GM12878 (cell line): ENCODE data around the gene PLVAP. TPM values are rescaled to one million over a fixed set of nuclear protein-coding genes. Genes with fewer than 3 reads are reported as not detected.

Source experiments
- ATAC-seq: fragments of 200-7000 bp; cut with Tn5 transposase; 3 replicates; pipeline ENCODE4 v1.9.1; 2020; ENCODE audit warnings: mild to moderate bottlenecking, moderate library complexity
- BruUV-seq: library from RNA; stranded (reverse); fragments of 400-500 nt; replicated peaks from 2 replicates; lab custom pipeline; 2021; lab: Mats Ljungman, UMichigan
- CTCF ChIA-PET: fragments of 300-600 bp; sonication (Branson Sonifier 250); formaldehyde crosslinking; extraction: SDS; loops from one replicate; lab custom pipeline; 2021; ENCODE audit warnings: inconsistent platforms; lab: Yijun Ruan, JAX
- POLR2A ChIA-PET: fragments of 350-600 bp; formaldehyde crosslinking; extraction: SDS; loops from one replicate; lab custom pipeline; 2021; ENCODE audit warnings: inconsistent platforms; lab: Charles Lee
- RAD21 ChIA-PET: fragments of 300-600 bp; sonication (Branson Sonifier 250); formaldehyde crosslinking; loops from one replicate; lab custom pipeline; 2023; ENCODE audit warnings: antibody characterized with exemption; ENCODE audit not compliant: unreplicated experiment; lab: Charles Lee
- SMC1A ChIA-PET: fragments of 300-600 bp; sonication (Branson Sonifier 250); formaldehyde crosslinking; loops from one replicate; lab custom pipeline; 2023; ENCODE audit not compliant: unreplicated experiment, uncharacterized antibody; lab: Charles Lee
- DNase-seq: peaks from one replicate; pipeline ENCODE4 v3.0.0-alpha.2; 2011; ENCODE audit warnings: low read depth, low spot score
- FAIRE-seq: peaks from 3 replicates; lab custom pipeline; 2011; peaks lifted over from hg19 to GRCh38; lab: Jason Lieb, UNC
- H2AFZ ChIP-seq: 2 replicates; pipeline ENCODE4 v1.6.0; 2011; ENCODE audit warnings: low read depth, low read length, control low read depth; ENCODE audit not compliant: control insufficient read depth
- H3K27ac ChIP-seq: 2 replicates; pipeline ENCODE4 v1.5.1; 2011; ENCODE audit warnings: control low read depth; ENCODE audit not compliant: control insufficient read depth, insufficient read depth
- H3K27me3 ChIP-seq, 2 experiments: replicated peaks in 1 of 2; 2 replicates each; pipeline versions ENCODE4 v1.6.0 to v1.6.1; 2011; ENCODE audit warnings: low read length in 1 of 2; ENCODE audit not compliant: control insufficient read depth in 2 of 2, insufficient read depth in 2 of 2
- H3K36me3 ChIP-seq, 2 experiments: 2 replicates each; pipeline ENCODE4 v1.5.1; 2011; ENCODE audit warnings: low read length in 1 of 2; ENCODE audit not compliant: control insufficient read depth in 2 of 2, insufficient read depth in 2 of 2
- H3K4me1 ChIP-seq: 2 replicates; pipeline ENCODE4 v1.6.1; 2011; ENCODE audit warnings: mild to moderate bottlenecking, low read length, moderate library complexity, mixed read lengths; ENCODE audit not compliant: control insufficient read depth, insufficient read depth
- H3K4me2 ChIP-seq: 2 replicates; pipeline ENCODE4 v1.6.0; 2011; ENCODE audit warnings: control low read depth; ENCODE audit not compliant: control insufficient read depth, insufficient read depth
- H3K4me3 ChIP-seq: fragments of 200-600 bp; sonication (generic); 2 replicates; pipeline ENCODE4 v1.5.1; 2016
- H3K79me2 ChIP-seq: 2 replicates; pipeline ENCODE4 v1.6.0; 2011; ENCODE audit warnings: low read length; ENCODE audit not compliant: control insufficient read depth, insufficient read depth
- H3K9ac ChIP-seq: 2 replicates; pipeline ENCODE4 v1.8.0; 2011; ENCODE audit warnings: low read length, control low read depth, mixed read lengths; ENCODE audit not compliant: control insufficient read depth, insufficient read depth
- H3K9me3 ChIP-seq: replicated peaks from 3 replicates; pipeline ENCODE4 v1.5.1; 2011; ENCODE audit warnings: mild to moderate bottlenecking, low read length; ENCODE audit not compliant: control insufficient read depth, insufficient read depth
- H4K20me1 ChIP-seq: 2 replicates; pipeline ENCODE4 v1.6.0; 2011; ENCODE audit not compliant: control insufficient read depth, insufficient read depth
- CEBPB ChIP-seq, 2 experiments: fragments of 150-350 bp in 1 of 2; IDR thresholded peaks; 2 replicates each; pipeline ENCODE4 v1.6.1; 2012 to 2014; ENCODE audit warnings: low read depth in 2 of 2, low read length in 2 of 2, borderline replicate concordance in 1 of 2, inconsistent platforms in 1 of 2
- CHD2 ChIP-seq: IDR thresholded peaks from 2 replicates; pipeline ENCODE4 v1.6.1; 2011; ENCODE audit warnings: low read depth, low read length, improper control_type of control experiment, borderline replicate concordance
- HDGF ChIP-seq: fragments of 450-650 bp; IDR thresholded peaks from 2 replicates; pipeline ENCODE4 v1.6.1; 2016; ENCODE audit warnings: antibody characterized with exemption
- IRF5 ChIP-seq: fragments of 450-650 bp; IDR thresholded peaks from 2 replicates; pipeline ENCODE4 v1.6.1; 2017; ENCODE audit warnings: borderline replicate concordance
- KDM1A ChIP-seq: fragments of 200-600 bp; sonication (generic); IDR thresholded peaks from 2 replicates; pipeline ENCODE4 v1.6.1; 2016; ENCODE audit warnings: borderline replicate concordance
- MTA2 ChIP-seq: fragments of 450-650 bp; IDR thresholded peaks from 2 replicates; pipeline ENCODE4 v1.6.1; 2016; ENCODE audit warnings: low read depth, mild to moderate bottlenecking, moderate library complexity
- POLR2A ChIP-seq: IDR thresholded peaks from 2 replicates; pipeline ENCODE4 v1.6.1; 2011; ENCODE audit warnings: low read depth, mild to moderate bottlenecking, low read length
- RCOR1 ChIP-seq: conservative IDR thresholded peaks from 2 replicates; pipeline ENCODE4 v1.6.1; 2012; ENCODE audit warnings: low read depth, low read length, improper control_type of control experiment
- SIX5 ChIP-seq: IDR thresholded peaks from 2 replicates; pipeline ENCODE4 v1.6.1; 2011; ENCODE audit warnings: mild to moderate bottlenecking, low read depth, low read length, moderate library complexity; ENCODE audit not compliant: severe bottlenecking
- SMC3 ChIP-seq: IDR thresholded peaks from 2 replicates; pipeline ENCODE4 v1.6.1; 2011; ENCODE audit warnings: low read length, improper control_type of control experiment, borderline replicate concordance
- SREBF1 ChIP-seq: IDR thresholded peaks from 2 replicates; pipeline ENCODE4 v1.6.1; 2012; ENCODE audit warnings: mild to moderate bottlenecking, low read length
- TCF7 ChIP-seq: IDR thresholded peaks from 2 replicates; pipeline ENCODE4 v1.6.1; 2014; ENCODE audit warnings: antibody characterized with exemption, borderline replicate concordance
- WGBS: methylation state at CpG from one replicate; pipeline ENCODE4 v1.1.6; 2016; ENCODE audit warnings: low lambda C conversion rate; ENCODE audit not compliant: insufficient replicate concordance, insufficient coverage; ENCODE audit errors: missing lambda C conversion rate; 5-methylcytosine and 5-hydroxymethylcytosine counted together
- in situ Hi-C: fragments of 300-500 bp; cut with MboI; formaldehyde crosslinking; loops from 9 replicates; pipeline ENCODE4 v1.14.3; 2018; ENCODE audit warnings: mixed read lengths
- intact Hi-C: fragments of 100-400 bp; cut with micrococcal nuclease; formaldehyde crosslinking; loops from one replicate; pipeline ENCODE4 v1.14.2; 2022; ENCODE audit not compliant: unreplicated experiment
- polyA plus RNA-seq, 11 experiments: library from polyadenylated mRNA; depleted of rRNA in 4 of 11; unstranded in 6 of 11; stranded (reverse) in 5 of 11; fragments of >200 nt; fragmentation: Nextera tagmentation in 4 of 11; fragmentation: Illumina TruSeq in 1 of 11; extraction: Ambion mirVana in 4 of 11; extraction: Trizol in 1 of 11; gene quantifications; 1 replicate in 1 of 11; 2 replicates in 10 of 11; pipeline versions ENCODE4 v1.2.1 to v1.2.3, GENCODE V29; 2011 to 2016; ENCODE audit warnings: inconsistent platforms in 2 of 11, missing spikeins in 2 of 11, low read depth in 1 of 11
- total RNA-seq, 4 experiments: library from RNA; depleted of rRNA in 3 of 4; stranded (reverse); fragments of >200 nt in 3 of 4; fragmentation: Illumina TruSeq in 1 of 4; extraction: Trizol in 1 of 4; gene quantifications; 2 replicates each; pipeline versions ENCODE4 v1.2.1 to v1.2.3, GENCODE V29; 2013 to 2021
- TF ChIP-seq, protein P1 (sequence below): fragments of 450-650 bp; formaldehyde crosslinking; IDR thresholded peaks from 2 replicates; pipeline ENCODE4 v1.4.0; 2022; ENCODE audit warnings: mild to moderate bottlenecking, moderate library complexity
- TF ChIP-seq, protein P2 (sequence below): IDR thresholded peaks from 2 replicates; pipeline ENCODE4 v1.6.1; 2011; ENCODE audit warnings: mild to moderate bottlenecking, low read depth, low read length, moderate library complexity; ENCODE audit not compliant: insufficient replicate concordance
- TF ChIP-seq, protein P3 (sequence below): fragments of 150-350 bp; IDR thresholded peaks from 2 replicates; pipeline ENCODE4 v1.6.1; 2016; ENCODE audit warnings: low read depth, low read length

Gene PLVAP
- total and polyA plus RNA-seq, 10 of the 15 experiments (the other 5 are each of a cell fraction or from before 2014, with no cell fraction given), result 0.03 to 0.54 (median 0.06) TPM; not detected in 4

GRCh38 chr19:17307876-17308377, 69.2 kb downstream of the PLVAP start:
- no peak for ATAC-seq
- no peaks in the 10 kb centered on the region for H3K9me3 ChIP-seq
- peak overlapping the region; percentile 25 for H3K4me2 ChIP-seq
- ChIA-PET CTCF (interaction anchor here (0.7 to 1.8 kb wide), 2 partner anchors 78 to 309 kb away, joined by 3 to 9 read pairs; no protein-coding TSS in a partner anchor), RAD21 (interaction anchor here (0.5 to 1.5 kb wide), 2 partner anchors 111 to 199 kb away, joined by 3 read pairs; no protein-coding TSS in a partner anchor), POLR2A (interaction anchor here (0.6 to 2.9 kb wide), 3 partner anchors 24 to 97 kb away, joined by 4 to 24 read pairs (median 6); partner anchors contain the start of genes ANO8 and BST2), SMC1A (interaction anchor here (2.0 kb wide), 1 partner anchor 15 kb away, joined by 5 read pairs; no protein-coding TSS in a partner anchor)
- H3K4me1 ChIP-seq, result peaks cover 24% of the 10 kb centered on the region
- intact Hi-C loops (loop anchor here (10.0 kb wide), 1 partner anchor 413 kb away; no protein-coding TSS in a partner anchor), in situ Hi-C loops (no loop called here)
- H2AFZ ChIP-seq, result no peak overlapping the region
- no peak overlapping the region for H3K9ac ChIP-seq
- H3K27ac ChIP-seq, result no peak overlapping the region
- FAIRE-seq, result no peak
- peaks cover 0 to 5% of the 10 kb centered on the region in 2 experiments; a peak in 1 of 4 replicates for H3K36me3 ChIP-seq
- 75% methylated on average over 8 of the region's 8 CpGs for WGBS
- no TSS peak for BruUV-seq
- peaks cover 3% of the 10 kb centered on the region; the same call in 1 of the 2 replicates for H4K20me1 ChIP-seq
- H3K79me2 ChIP-seq, result peaks cover 39% of the 10 kb centered on the region
- no peak for DNase-seq
- H3K4me3 ChIP-seq, result no peak overlapping the region
- H3K27me3 ChIP-seq, result no peaks in the 10 kb centered on the region
- TF ChIP-seq POLR2A, result no peak
- no peak for TF ChIP-seq IRF5
- TF ChIP-seq, protein P1, sequence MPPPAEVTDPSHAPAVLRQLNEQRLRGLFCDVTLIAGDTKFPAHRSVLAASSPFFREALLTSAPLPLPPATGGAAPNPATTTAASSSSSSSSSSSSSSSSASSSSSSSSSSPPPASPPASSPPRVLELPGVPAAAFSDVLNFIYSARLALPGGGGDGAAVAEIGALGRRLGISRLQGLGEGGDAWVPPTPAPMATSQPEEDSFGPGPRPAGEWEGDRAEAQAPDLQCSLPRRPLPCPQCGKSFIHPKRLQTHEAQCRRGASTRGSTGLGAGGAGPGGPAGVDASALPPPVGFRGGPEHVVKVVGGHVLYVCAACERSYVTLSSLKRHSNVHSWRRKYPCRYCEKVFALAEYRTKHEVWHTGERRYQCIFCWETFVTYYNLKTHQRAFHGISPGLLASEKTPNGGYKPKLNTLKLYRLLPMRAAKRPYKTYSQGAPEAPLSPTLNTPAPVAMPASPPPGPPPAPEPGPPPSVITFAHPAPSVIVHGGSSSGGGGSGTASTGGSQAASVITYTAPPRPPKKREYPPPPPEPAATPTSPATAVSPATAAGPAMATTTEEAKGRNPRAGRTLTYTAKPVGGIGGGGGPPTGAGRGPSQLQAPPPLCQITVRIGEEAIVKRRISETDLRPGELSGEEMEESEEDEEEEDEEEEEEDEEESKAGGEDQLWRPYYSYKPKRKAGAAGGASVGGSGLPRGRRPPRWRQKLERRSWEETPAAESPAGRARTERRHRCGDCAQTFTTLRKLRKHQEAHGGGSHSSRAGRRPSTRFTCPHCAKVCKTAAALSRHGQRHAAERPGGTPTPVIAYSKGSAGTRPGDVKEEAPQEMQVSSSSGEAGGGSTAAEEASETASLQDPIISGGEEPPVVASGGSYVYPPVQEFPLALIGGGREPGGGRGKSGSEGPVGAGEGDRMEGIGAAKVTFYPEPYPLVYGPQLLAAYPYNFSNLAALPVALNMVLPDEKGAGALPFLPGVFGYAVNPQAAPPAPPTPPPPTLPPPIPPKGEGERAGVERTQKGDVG (CRISPR knock-in tag), result no peak
- TF ChIP-seq TCF7, result no peak
- no peak for TF ChIP-seq SREBF1
- no peak for TF ChIP-seq RCOR1
- no peak for TF ChIP-seq CHD2
- no peak for TF ChIP-seq SMC3
- TF ChIP-seq, protein P2, sequence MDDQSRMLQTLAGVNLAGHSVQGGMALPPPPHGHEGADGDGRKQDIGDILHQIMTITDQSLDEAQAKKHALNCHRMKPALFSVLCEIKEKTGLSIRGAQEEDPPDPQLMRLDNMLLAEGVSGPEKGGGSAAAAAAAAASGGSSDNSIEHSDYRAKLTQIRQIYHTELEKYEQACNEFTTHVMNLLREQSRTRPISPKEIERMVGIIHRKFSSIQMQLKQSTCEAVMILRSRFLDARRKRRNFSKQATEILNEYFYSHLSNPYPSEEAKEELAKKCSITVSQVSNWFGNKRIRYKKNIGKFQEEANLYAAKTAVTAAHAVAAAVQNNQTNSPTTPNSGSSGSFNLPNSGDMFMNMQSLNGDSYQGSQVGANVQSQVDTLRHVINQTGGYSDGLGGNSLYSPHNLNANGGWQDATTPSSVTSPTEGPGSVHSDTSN, result no peak
- no peak for TF ChIP-seq SIX5
- TF ChIP-seq, protein P3, sequence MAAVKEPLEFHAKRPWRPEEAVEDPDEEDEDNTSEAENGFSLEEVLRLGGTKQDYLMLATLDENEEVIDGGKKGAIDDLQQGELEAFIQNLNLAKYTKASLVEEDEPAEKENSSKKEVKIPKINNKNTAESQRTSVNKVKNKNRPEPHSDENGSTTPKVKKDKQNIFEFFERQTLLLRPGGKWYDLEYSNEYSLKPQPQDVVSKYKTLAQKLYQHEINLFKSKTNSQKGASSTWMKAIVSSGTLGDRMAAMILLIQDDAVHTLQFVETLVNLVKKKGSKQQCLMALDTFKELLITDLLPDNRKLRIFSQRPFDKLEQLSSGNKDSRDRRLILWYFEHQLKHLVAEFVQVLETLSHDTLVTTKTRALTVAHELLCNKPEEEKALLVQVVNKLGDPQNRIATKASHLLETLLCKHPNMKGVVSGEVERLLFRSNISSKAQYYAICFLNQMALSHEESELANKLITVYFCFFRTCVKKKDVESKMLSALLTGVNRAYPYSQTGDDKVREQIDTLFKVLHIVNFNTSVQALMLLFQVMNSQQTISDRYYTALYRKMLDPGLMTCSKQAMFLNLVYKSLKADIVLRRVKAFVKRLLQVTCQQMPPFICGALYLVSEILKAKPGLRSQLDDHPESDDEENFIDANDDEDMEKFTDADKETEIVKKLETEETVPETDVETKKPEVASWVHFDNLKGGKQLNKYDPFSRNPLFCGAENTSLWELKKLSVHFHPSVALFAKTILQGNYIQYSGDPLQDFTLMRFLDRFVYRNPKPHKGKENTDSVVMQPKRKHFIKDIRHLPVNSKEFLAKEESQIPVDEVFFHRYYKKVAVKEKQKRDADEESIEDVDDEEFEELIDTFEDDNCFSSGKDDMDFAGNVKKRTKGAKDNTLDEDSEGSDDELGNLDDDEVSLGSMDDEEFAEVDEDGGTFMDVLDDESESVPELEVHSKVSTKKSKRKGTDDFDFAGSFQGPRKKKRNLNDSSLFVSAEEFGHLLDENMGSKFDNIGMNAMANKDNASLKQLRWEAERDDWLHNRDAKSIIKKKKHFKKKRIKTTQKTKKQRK, result no peak
- no peak for TF ChIP-seq KDM1A
- TF ChIP-seq HDGF, result no peak
- no peak for TF ChIP-seq MTA2
- TF ChIP-seq CEBPB (IDR thresholded peaks at IDR 0.05; ENCODE audit: borderline replicate concordance in 1 of 2, low read depth in 2 of 2, low read length in 2 of 2), result no peak
